Activated T-cell treated with anti-CD3 and anti-CD28 coated beads, Interleukin-2, amount 50 U/mL, for 4 hours (primary cell): ENCODE results near the gene ZEB1. TPM values are rescaled to one million over a fixed set of nuclear protein-coding genes. Genes with fewer than 3 reads are reported as not detected.

Experiments used
- ATAC-seq, 2 donors: fragments of 200-7000 bp; cut with Tn5 transposase; one replicate each; pipeline ENCODE4 v1.10.0; 2021
- DNase-seq: peaks from one replicate; pipeline ENCODE4 v3.0.0-alpha.2; 2020
- H3K27me3 Mint-ChIP-seq: one replicate; pipeline ENCODE4 v1.8.0; 2021; ENCODE audit warnings: low read depth, mixed read lengths
- H3K36me3 Mint-ChIP-seq: one replicate; pipeline ENCODE4 v1.8.0; 2022; ENCODE audit warnings: mixed read lengths; ENCODE audit not compliant: insufficient read depth
- H3K4me1 Mint-ChIP-seq: one replicate; pipeline ENCODE4 v1.8.0; 2021; ENCODE audit warnings: low read depth, mixed read lengths
- H3K4me3 Mint-ChIP-seq: one replicate; pipeline ENCODE4 v1.8.0; 2021; ENCODE audit warnings: mild to moderate bottlenecking, moderate library complexity, mixed read lengths
- H3K9me3 Mint-ChIP-seq: one replicate; pipeline ENCODE4 v1.8.0; 2021; ENCODE audit warnings: mixed read lengths
- total RNA-seq, 3 donors: library from RNA; stranded (reverse); gene quantifications; one replicate each; pipeline ENCODE4 v1.2.1, GENCODE V29; 2021

The ZEB1 gene
- total RNA-seq, 3 donors from 2014 or later: 31.6 to 32.9 (median 32.1) TPM

DNA sequence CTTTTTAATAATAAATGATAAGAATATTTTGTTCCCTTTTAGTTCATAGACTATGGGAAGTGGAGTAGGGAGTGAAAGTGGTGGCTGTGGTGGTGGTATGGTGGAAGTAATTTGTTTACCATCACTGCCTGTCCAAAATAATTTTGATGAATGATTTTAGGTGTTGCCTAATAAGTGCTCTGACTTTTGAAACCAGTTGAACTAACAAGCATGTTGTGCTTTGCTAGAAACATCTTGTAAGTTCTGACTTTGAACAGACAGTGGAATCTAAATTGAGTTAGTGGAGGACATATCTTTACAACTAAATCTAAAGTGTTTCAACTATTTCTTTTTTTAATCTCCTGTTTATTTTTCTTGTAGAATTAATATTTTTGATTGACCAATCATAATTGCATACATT, 49.7 kb downstream of the ZEB1 start:
- Mint-ChIP-seq H3K9me3 (peaks cover 4% of the 10 kb centered on the region), H3K36me3 (peaks cover 6% of the 10 kb centered on the region), H3K27me3 (no peaks in the 10 kb centered on the region), H3K4me1 (peaks cover 49% of the 10 kb centered on the region), H3K4me3 (no peak overlapping the region)
- no peak for DNase-seq
- no peak for ATAC-seq

- peaks cover 51% of the 10 kb centered on the region for H3K4me1 Mint-ChIP-seq
- ATAC-seq: no peak
- H3K36me3 Mint-ChIP-seq: peaks cover 5% of the 10 kb centered on the region
- H3K27me3 Mint-ChIP-seq: no peaks in the 10 kb centered on the region
- DNase-seq: no peak
- peaks cover 4% of the 10 kb centered on the region for H3K9me3 Mint-ChIP-seq
- H3K4me3 Mint-ChIP-seq: no peak overlapping the region
Measured at GRCh38 chr10:31372439-31372838, 53.4 kb downstream of the ZEB1 start.

GRCh38 chr10:31374146-31374696, 55.2 kb downstream of the ZEB1 start:
- Mint-ChIP-seq H3K4me3 (no peak overlapping the region), H3K36me3 (peaks cover 5% of the 10 kb centered on the region), H3K9me3 (peaks cover 3% of the 10 kb centered on the region), H3K27me3 (no peaks in the 10 kb centered on the region), H3K4me1 (peaks cover 45% of the 10 kb centered on the region)
- no peak for ATAC-seq
- DNase-seq: no peak

GRCh38 chr10:31381171-31381570, 62.2 kb downstream of the ZEB1 start:
- Mint-ChIP-seq H3K4me3 (no peak overlapping the region), H3K4me1 (peaks cover 24% of the 10 kb centered on the region), H3K36me3 (peaks cover 5% of the 10 kb centered on the region), H3K9me3 (no peaks in the 10 kb centered on the region), H3K27me3 (no peaks in the 10 kb centered on the region)
- no peak for DNase-seq
- ATAC-seq: no peak

GRCh38 chr10:31381766-31382316, 62.8 kb downstream of the ZEB1 start:
- H3K27me3 Mint-ChIP-seq: no peaks in the 10 kb centered on the region
- DNase-seq (no peak), ATAC-seq (peak; percentile 21 to 53)
- no peak overlapping the region for H3K4me3 Mint-ChIP-seq
- H3K36me3 Mint-ChIP-seq: peaks cover 5% of the 10 kb centered on the region
- peaks cover 24% of the 10 kb centered on the region for H3K4me1 Mint-ChIP-seq
- no peaks in the 10 kb centered on the region for H3K9me3 Mint-ChIP-seq

DNA sequence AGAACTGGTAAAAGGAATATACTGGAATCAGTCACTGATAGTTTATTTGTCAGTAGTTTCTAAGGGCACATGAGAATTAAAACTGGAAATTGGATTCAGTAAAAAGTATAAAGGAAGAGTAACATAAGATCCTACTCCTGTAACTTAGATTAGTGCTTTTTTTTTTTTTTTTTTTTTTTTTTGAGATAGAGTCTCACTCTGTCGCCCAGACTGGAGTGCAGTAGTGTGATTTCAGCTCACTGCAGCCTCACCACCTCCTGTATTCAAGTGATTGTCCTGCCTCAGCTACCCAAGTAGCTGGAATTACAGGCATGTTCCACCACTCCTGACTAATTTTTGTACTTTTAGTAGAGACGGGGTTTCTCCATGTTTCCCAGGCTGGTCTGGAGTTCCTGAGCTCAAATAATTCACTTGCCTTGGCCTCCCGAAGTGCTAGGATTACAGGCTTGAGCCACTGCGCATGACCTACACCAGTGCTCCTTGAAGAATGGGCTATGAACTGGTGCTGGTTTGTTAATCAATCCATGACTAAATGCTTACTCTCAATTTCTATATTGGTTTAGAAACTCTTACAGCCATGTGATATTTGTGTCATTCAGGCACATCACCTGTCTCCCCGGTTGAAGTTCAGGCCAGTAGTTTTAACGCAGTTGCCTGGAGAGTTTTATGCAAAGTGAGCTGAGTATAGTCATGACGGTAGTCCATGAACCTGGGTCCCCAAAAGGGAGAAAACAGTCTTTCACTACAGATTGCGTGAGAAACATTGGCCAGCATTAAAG, 65.0 kb downstream of the ZEB1 start:
- DNase-seq: no peak
- Mint-ChIP-seq H3K4me3 (no peak overlapping the region), H3K36me3 (peaks cover 12% of the 10 kb centered on the region), H3K27me3 (no peaks in the 10 kb centered on the region), H3K9me3 (no peaks in the 10 kb centered on the region), H3K4me1 (peaks cover 28% of the 10 kb centered on the region)
- ATAC-seq: peak; percentile 40 to 56

- Mint-ChIP-seq H3K9me3 (no peaks in the 10 kb centered on the region), H3K27me3 (no peaks in the 10 kb centered on the region), H3K4me1 (peaks cover 28% of the 10 kb centered on the region), H3K36me3 (peaks cover 17% of the 10 kb centered on the region), H3K4me3 (no peak overlapping the region)
- DNase-seq (no peak), ATAC-seq (no peak)
Measured at GRCh38 chr10:31384589-31384949, 65.6 kb downstream of the ZEB1 start.

DNA sequence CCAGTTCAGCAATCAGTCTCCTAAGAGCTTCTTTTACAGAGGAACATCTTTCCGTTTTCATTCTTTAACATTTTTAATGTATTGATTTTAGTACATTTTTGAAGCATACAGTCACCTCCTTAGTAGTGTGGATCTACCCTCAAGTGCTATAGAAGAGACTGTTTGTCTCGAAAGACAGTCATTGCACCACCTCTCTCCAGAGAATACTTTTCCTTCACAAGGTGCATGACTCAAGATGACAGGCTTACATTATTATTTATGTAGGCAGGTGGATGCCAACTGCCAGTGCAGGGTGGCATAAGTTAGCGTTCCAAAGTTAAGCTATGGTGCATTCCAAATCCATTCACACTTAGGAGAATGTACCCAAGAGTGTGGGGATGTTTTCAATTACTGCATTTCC, 71.8 kb downstream of the ZEB1 start:
- DNase-seq (no peak), ATAC-seq (no peak)
- Mint-ChIP-seq H3K9me3 (no peaks in the 10 kb centered on the region), H3K36me3 (peaks cover 24% of the 10 kb centered on the region), H3K27me3 (no peaks in the 10 kb centered on the region), H3K4me1 (peaks cover 31% of the 10 kb centered on the region), H3K4me3 (no peak overlapping the region)

- H3K4me3 Mint-ChIP-seq: no peak overlapping the region
Measured at GRCh38 chr10:31393844-31394243, 74.8 kb downstream of the ZEB1 start.

GRCh38 chr10:31395695-31396094, 76.7 kb downstream of the ZEB1 start:
- H3K36me3 Mint-ChIP-seq: peaks cover 15% of the 10 kb centered on the region
- no peaks in the 10 kb centered on the region for H3K27me3 Mint-ChIP-seq
- no peak for DNase-seq
- no peak for ATAC-seq
- no peak overlapping the region for H3K4me3 Mint-ChIP-seq
- H3K4me1 Mint-ChIP-seq: peaks cover 45% of the 10 kb centered on the region
- H3K9me3 Mint-ChIP-seq: no peaks in the 10 kb centered on the region

More at GRCh38 chr10:31393844-31394243, 74.8 kb downstream of the ZEB1 start:
- H3K36me3 Mint-ChIP-seq: peaks cover 22% of the 10 kb centered on the region
- no peaks in the 10 kb centered on the region for H3K27me3 Mint-ChIP-seq
- DNase-seq (no peak), ATAC-seq (no peak)
- peaks cover 37% of the 10 kb centered on the region for H3K4me1 Mint-ChIP-seq
- H3K9me3 Mint-ChIP-seq: no peaks in the 10 kb centered on the region

DNA sequence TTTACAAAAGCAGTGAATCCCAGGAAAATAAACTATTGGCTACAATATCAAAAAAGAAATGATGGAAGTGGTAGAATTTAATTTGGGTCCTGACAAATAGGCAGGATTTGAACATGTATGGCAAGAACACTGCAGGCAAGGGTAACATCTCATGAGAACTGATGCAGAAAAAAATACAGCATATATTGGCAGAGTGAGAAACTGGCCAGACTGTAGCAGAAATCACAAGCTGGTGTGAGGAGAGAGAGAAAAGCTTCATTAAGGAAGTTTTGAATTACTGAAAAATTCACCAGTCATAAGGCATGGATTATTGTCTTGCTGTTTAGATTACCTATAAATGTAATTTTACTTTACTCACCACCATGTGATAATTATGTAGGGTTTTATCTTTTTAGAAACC, 77.4 kb downstream of the ZEB1 start:
- Mint-ChIP-seq H3K27me3 (no peaks in the 10 kb centered on the region), H3K9me3 (no peaks in the 10 kb centered on the region), H3K4me3 (no peak overlapping the region), H3K4me1 (peaks cover 45% of the 10 kb centered on the region), H3K36me3 (peaks cover 14% of the 10 kb centered on the region)
- DNase-seq (no peak), ATAC-seq (no peak)

DNA sequence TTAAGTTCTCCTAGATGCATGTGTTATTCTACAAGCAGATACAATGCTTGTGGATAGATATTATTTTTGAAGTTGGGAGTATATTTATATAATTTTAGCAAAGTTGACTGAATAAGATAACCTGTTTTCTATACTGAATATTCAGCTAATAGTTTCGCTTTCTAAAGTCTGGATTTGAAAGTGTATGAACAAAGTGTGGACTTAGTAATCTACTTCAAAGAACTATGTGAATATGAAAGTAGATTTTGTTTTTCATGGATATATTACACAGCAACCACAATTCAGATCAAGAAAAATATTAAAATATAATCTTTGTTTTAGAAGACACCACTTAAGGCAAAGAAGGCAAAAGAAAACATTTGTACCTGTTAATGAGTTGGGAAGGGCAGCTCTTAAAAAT, 78.8 kb downstream of the ZEB1 start:
- peaks cover 15% of the 10 kb centered on the region for H3K36me3 Mint-ChIP-seq
- H3K4me3 Mint-ChIP-seq: no peak overlapping the region
- no peaks in the 10 kb centered on the region for H3K9me3 Mint-ChIP-seq
- H3K4me1 Mint-ChIP-seq: peaks cover 53% of the 10 kb centered on the region
- H3K27me3 Mint-ChIP-seq: no peaks in the 10 kb centered on the region
- no peak for ATAC-seq
- no peak for DNase-seq

GRCh38 chr10:31399171-31399570, 80.2 kb downstream of the ZEB1 start:
- DNase-seq (no peak), ATAC-seq (no peak)
- no peak overlapping the region for H3K4me3 Mint-ChIP-seq
- H3K27me3 Mint-ChIP-seq: no peaks in the 10 kb centered on the region
- H3K9me3 Mint-ChIP-seq: no peaks in the 10 kb centered on the region
- H3K36me3 Mint-ChIP-seq: peaks cover 15% of the 10 kb centered on the region
- peaks cover 46% of the 10 kb centered on the region for H3K4me1 Mint-ChIP-seq

DNA sequence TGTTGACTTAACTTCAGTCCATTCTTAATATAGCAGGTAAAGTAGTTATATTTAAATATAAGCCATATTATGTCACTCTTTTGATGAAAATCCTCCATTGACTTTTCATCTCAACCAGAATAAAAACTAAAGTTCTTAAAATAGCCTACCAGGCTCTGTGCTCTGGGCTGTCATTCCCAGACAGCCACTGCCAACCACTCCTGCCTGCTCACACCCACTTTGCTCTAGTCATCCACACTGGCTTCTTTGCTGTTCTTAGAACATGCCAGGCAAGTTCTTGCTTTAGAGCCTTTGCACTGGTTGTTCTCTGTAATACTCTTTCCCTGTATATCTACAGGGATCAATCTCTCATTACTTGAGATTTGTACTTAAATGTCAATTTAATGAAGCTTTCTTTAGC, 80.6 kb downstream of the ZEB1 start:
- H3K4me1 Mint-ChIP-seq: peaks cover 45% of the 10 kb centered on the region
- H3K36me3 Mint-ChIP-seq: peaks cover 17% of the 10 kb centered on the region
- H3K27me3 Mint-ChIP-seq: no peaks in the 10 kb centered on the region
- H3K4me3 Mint-ChIP-seq: no peak overlapping the region
- no peak for DNase-seq
- no peaks in the 10 kb centered on the region for H3K9me3 Mint-ChIP-seq
- ATAC-seq: no peak

DNA sequence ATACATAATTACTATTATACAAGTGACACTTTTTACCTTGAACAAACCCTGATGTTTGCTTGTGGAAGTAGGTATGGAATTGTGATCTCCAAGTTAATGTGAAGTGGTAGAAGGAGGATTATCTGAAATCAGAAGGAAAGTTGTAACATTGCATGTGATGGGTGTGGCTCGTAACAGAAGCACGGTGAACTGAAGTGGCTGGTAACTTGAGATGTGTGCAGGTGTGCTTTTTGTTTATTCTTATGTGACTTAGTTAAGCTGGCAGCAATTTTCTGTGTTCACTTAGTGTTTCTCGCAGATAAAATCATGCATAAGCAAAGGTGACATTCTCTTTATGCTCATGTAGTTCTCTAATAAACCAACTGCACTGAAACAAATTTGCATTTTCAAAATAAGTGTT, 82.3 kb downstream of the ZEB1 start:
- DNase-seq (no peak), ATAC-seq (no peak)
- H3K4me3 Mint-ChIP-seq: no peak overlapping the region
- no peaks in the 10 kb centered on the region for H3K9me3 Mint-ChIP-seq
- H3K27me3 Mint-ChIP-seq: no peaks in the 10 kb centered on the region
- peaks cover 22% of the 10 kb centered on the region for H3K36me3 Mint-ChIP-seq
- H3K4me1 Mint-ChIP-seq: peaks cover 42% of the 10 kb centered on the region
